Body of pancreas (tissue), 4 donors: Measurements from ENCODE around the gene PCSK6.

ENCODE experiments used
- POLR2A ChIP-seq, 3 donors: fragments of 450-650 bp; IDR thresholded peaks; one replicate each; pipeline ENCODE4 v1.6.1; 2016; ENCODE audit warnings: antibody characterized with exemption in 3 of 3, mild to moderate bottlenecking in 2 of 3
- TF ChIP-seq, protein P1 (sequence below), 7 experiments: fragments of 450-650 bp in 4 of 7; fragments of 200-600 bp in 3 of 7; sonication (generic) in 3 of 7; IDR thresholded peaks; one replicate each; pipeline ENCODE4 v1.5.1; 2016 to 2019; ENCODE audit warnings: antibody characterized with exemption in 7 of 7

DNA sequence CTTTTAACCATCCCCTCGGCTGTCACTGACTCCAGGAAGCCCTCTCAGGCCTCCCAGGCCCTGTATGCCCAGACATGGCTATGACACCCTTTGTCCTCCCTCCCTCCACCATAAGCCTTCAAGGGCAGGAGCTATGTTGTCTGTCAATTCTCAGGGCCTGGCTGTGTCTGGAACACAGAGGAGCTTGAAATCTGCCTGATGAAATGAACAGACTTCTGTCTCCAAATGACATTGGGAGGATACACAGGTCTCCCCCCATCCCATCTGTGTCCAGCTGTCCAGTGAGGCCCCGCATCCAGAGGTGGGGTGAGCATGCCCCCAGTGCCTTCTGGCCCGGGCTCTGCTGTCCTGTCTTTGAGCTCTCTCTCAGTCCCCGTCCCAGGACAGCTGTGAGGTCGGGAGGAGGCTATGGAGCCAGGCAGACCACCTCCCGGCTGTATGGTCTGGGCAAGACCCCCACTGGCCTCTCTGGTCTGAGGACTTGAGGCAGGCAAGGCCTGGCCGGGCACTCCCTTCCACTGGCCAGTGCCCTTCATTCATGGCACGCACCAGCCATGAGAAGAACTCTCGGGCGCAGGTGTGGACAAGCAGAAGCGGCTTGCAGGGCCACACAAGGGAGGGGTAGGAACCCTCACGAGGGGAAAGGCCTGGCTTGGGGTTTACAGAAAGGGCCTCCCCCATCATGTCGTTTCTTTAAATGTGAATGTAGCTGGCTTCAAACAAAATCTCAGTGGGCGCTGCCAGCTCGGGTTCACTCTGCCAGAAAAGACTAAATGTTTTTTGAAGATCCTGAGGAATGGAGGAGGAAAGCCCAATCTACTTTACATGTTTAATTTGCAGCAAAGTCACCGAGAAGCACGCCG, 38.9 kb downstream of the PCSK6 start:
- TF ChIP-seq, protein P1, sequence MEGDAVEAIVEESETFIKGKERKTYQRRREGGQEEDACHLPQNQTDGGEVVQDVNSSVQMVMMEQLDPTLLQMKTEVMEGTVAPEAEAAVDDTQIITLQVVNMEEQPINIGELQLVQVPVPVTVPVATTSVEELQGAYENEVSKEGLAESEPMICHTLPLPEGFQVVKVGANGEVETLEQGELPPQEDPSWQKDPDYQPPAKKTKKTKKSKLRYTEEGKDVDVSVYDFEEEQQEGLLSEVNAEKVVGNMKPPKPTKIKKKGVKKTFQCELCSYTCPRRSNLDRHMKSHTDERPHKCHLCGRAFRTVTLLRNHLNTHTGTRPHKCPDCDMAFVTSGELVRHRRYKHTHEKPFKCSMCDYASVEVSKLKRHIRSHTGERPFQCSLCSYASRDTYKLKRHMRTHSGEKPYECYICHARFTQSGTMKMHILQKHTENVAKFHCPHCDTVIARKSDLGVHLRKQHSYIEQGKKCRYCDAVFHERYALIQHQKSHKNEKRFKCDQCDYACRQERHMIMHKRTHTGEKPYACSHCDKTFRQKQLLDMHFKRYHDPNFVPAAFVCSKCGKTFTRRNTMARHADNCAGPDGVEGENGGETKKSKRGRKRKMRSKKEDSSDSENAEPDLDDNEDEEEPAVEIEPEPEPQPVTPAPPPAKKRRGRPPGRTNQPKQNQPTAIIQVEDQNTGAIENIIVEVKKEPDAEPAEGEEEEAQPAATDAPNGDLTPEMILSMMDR (IDR thresholded peaks at IDR 0.05), result no peak
- TF ChIP-seq POLR2A (IDR thresholded peaks at IDR 0.05), result no peak
